ENCODE measurements around the gene ZNF550.

The ZNF550 gene

GRCh38 chr19:57559404-57560025 is at the start of gene ZNF550:
TSS of gene ZNF550 (minus strand) at chr19:57559863. CDS start at chr19:57559682, 181 bp downstream.
- peak; percentile 91 for DNase-seq

GRCh38 chr19:57606931-57607330 is 47.3 kb upstream of the ZNF550 start:
- DNase-seq = no peak

- peak; percentile 87 for DNase-seq
Measured at GRCh38 chr19:57599761-57600383, 40.2 kb upstream of the ZNF550 start, which contains the start of gene ZNF530. TSS of gene ZNF530 (plus strand) at chr19:57599885. CDS start at chr19:57604346, 4,461 bp downstream.

GRCh38 chr19:57599377-57599760 is 39.7 kb upstream of the ZNF550 start:
- no peak for DNase-seq

GRCh38 chr19:57587529-57587928 is 27.9 kb upstream of the ZNF550 start:
- DNase-seq = no peak

GRCh38 chr19:57583521-57584416 is 24.1 kb upstream of the ZNF550 start, which contains the start of gene ZIK1:
TSS of gene ZIK1 (plus strand) at chr19:57584145. CDS start at chr19:57584357, 212 bp downstream.
- peak; percentile 88 for DNase-seq

GRCh38 chr19:57583104-57583520 is 23.4 kb upstream of the ZNF550 start:
- DNase-seq = peak; percentile 11

GRCh38 chr19:57578487-57579205 is 19.0 kb upstream of the ZNF550 start, which contains the start of gene ZNF416:
TSS of gene ZNF416 (minus strand) at chr19:57578911. CDS start at chr19:57578704, 207 bp downstream.
- peak; percentile 96 for DNase-seq

GRCh38 chr19:57576661-57577060 is 17.0 kb upstream of the ZNF550 start:
- no peak for DNase-seq

- DNase-seq = no peak
Measured at GRCh38 chr19:57572415-57572947, 12.8 kb upstream of the ZNF550 start.

- no peak for DNase-seq
Measured at GRCh38 chr19:57570707-57571106, 11.0 kb upstream of the ZNF550 start.

- DNase-seq = no peak
Measured at GRCh38 chr19:57566396-57567265, 7.0 kb upstream of the ZNF550 start.

GRCh38 chr19:57563547-57563946 is 3.9 kb upstream of the ZNF550 start:
- DNase-seq = no peak

GRCh38 chr19:57560049-57560491 is 407 bp upstream of the ZNF550 start:
- DNase-seq = no peak

- peak; percentile 17 for DNase-seq
Measured at GRCh38 chr19:57559008-57559403, 657 bp downstream of the ZNF550 start.

- no peak for DNase-seq
Measured at GRCh38 chr19:57558525-57558924, 1.1 kb downstream of the ZNF550 start.

- no peak for DNase-seq
Measured at GRCh38 chr19:57557659-57558058, 2.0 kb downstream of the ZNF550 start.

GRCh38 chr19:57552432-57552831 is 7.2 kb downstream of the ZNF550 start:
- DNase-seq = no peak

GRCh38 chr19:57546513-57546912 is 13.2 kb downstream of the ZNF550 start:
- DNase-seq = no peak

GRCh38 chr19:57537953-57538547 is 21.6 kb downstream of the ZNF550 start:
- DNase-seq = no peak
